Erythroblast (primary cell): ENCODE measurements around the gene CAMKK1.

ENCODE experiments used
- DNase-seq, 2 experiments: peaks; one replicate each; lab custom pipeline; 2025; lab: John Stamatoyannopoulos, UW
- GATA1 ChIP-seq: IDR thresholded peaks from 2 replicates; pipeline ENCODE4 v1.6.1; 2011; ENCODE audit warnings: low read depth, mild to moderate bottlenecking, control low read depth, low read length, moderate library complexity
- POLR2A ChIP-seq: IDR thresholded peaks from 2 replicates; pipeline ENCODE4 v1.6.1; 2011; ENCODE audit warnings: mild to moderate bottlenecking, low read length

Gene CAMKK1

DNA sequence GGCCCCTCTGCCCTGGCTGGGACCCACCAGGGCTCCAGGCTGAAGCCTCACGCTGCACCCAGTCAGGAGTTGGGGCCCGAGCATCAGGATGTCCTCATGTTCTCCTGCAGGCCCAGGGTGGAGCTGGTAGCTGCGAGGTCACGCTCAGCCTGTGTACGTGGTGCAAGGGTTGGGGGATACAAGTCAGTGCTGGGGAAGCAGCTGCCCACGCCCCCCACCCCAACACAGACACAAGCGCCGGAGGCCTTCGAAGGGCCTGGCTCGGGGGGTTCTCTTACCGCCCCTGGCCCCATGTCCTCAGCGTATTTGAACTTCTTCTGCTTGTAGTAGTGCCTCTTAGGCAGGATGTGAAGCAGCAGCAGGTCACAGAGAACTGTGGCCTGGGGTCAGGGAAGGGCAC is 4.9 kb upstream of the CAMKK1 start:
- TF ChIP-seq GATA1 (no peak), POLR2A (no peak)
- DNase-seq, result no peak

DNA sequence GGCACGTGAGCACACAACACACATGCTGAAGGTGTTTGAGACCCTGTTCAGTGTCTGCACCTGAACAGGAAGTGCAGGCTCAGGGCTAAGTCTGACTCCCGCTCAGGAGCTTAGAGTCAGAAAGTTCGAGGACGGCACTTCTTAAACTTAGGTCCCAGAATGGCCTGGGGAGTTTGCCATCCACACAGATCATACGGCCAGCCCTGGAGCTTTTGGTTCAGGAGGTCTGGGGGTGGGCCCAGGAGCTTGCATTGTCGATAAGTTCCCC is 4.0 kb upstream of the CAMKK1 start:
- TF ChIP-seq POLR2A (no peak), GATA1 (no peak)
- no peak for DNase-seq

DNA sequence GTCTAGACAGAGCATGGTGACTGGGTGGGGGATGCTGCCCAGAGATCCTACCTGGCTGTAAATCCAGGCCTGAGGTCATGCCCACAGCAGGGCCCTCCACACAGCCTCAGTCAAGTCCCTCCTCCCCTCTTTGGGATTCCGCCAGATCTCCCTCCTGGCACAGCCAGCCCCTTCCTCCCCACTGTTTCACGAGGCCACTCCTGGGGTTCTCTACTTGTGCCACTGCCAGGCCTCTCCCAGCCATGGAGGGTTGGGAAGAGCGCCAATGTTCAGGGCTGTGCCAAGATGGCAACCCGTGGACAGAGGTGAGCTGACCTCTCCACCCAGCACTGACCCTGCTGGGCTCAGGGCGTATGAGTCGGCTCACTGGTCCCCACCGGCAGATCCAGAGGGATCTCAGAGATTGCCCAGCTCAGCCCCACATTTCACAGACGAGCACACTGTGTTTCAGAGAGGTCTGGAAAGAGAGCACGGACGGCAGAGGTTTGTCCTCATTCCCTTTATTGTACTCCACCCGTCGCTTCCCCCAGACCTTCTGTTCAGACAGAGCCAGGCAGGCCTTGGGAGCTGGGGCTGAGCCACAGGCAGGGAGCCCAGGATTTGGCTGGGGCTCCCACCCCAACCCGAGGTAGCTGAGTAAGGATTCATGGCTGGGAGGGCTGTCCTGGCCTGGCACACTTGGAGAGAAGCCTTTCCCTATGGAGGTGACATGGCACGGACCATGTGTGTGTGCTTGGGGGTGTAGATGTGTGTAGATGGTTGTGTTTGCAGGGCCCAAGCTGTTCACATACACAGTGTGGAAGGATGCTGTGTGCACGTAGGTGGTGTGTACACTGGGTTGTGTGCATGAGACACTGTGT is 3.5 kb upstream of the CAMKK1 start:
- TF ChIP-seq POLR2A (no peak), GATA1 (no peak)
- DNase-seq, result no peak

DNA sequence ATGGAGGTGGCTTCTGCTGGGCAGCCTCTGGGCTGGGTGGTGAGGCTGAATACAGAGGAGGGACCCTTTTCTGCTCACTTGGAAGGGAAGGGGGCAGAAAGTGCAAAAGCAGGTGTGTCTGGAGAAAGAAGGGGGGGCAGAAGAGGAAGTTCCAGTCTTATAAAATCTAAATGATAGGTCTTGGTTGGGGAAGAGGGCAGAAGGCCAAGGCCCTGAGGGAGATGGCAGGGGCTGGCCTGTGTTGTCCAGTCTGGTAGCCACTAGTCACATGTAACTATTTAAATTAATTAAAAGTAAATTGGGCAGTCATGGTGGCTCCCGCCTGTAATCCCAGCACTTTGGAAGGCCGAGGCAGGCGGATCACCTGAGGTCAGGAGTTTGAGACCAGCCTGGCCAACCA is 2.5 kb upstream of the CAMKK1 start:
- DNase-seq, result no peak
- TF ChIP-seq GATA1, result no peak
- TF ChIP-seq POLR2A, result no peak

DNA sequence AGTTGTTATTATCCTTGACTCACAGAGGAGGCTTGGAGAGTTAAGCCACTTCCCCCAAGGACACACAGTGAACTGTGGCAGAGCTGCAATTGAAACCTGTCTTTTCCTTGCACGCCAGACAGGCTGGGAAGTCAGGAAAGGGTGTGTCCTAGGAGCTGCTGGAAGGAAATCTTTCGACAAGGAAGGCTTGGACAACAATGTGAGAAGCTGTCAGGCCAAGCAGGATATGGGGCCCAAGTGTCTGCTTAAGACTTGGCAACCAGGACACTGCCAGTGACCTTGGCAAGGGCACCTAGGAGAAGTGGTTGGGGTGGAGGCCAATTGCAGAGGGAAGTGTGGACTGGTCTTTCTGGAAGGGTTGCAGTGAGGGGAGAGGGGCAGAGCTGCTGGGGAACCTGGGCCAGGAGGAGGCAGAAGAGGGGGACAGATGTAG is 2.1 kb upstream of the CAMKK1 start:
- TF ChIP-seq POLR2A, result no peak
- no peak for DNase-seq

DNA sequence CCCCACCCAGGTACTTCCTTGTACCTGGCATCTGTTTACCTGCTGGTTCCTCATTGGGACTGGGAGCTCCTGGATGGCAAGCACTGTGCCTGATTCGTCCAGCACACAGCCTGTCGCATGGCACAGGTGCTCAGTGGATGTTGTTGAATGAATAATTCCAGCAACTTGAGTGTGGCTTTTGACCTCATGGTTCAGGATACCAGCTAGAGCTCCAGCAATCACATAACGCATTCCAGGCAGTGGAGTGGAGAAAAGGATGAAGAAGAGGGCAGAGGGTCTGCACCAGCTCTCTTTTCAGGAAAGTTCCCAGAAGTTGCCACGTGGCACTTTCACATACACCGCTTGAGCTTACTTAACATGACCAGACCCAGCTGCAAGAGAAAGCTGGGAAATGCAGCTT is 1.3 kb upstream of the CAMKK1 start:
- no peak for DNase-seq
- TF ChIP-seq POLR2A (no peak), GATA1 (no peak)

DNA sequence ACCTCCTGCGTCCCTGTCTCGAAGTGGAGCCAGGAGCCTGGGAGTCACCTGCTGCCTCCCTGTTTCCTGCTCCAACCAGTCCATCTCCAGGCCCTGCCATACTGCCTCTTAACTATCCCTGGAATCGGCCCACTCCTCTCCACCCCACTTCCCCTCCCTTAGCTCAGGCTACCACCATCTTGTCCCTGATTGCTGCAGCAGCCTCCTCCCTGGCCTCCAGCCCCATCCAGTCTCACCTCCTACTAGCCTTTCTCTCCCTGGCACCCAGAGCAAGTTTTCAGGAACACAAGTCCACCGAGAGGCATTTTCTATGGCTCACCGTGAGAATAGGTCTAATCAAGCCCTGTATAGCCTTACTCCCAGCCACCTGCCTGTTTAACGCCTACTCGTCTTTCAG is 865 bp upstream of the CAMKK1 start:
- TF ChIP-seq POLR2A (no peak), GATA1 (no peak)
- no peak for DNase-seq

DNA sequence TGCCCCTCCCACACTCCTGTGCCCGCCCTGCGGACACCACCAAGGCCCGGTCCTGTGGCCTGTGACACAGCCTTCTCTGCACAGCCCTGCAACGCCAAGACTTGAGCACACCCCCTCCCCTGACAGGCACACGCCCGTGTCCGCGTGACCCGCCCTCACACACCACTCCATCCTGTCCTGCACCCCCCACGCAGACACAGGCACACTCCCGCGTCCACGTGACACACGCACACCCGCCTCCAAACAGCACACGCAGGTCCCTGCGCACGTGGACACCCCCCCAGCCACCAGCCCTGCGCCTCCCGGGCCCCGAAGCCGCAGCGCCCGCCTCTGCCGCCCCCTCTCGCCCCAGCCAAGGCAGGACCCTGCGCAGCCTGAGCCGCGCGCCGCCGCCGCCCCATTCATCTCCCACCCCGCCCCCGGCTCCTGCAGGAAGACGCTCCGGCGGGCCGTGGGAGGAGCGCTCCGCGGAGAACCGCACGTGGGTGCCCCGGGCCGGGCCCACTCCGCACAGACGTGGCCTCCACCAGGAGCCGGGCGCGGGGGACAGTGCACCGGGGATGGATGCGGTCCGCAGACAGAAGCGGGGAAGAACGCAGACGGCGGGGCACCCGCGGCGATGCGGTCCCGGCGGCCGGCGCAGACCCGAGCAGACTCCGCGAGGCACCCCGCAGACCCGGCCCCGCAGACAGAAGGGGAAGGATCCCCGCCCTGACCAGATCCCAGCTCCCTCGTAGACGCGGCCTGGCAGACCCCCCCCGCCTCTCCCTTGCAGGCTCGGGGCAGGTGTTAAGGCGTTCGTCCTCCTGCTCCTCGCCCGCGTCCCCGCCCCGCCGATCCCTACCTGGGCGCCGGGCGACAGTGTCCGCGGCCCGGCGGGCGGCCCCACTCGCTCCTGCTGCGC is 506 bp downstream of the CAMKK1 start:
- TF ChIP-seq POLR2A (no peak), GATA1 (no peak)
- peak; percentile 53 to 59 for DNase-seq

DNA sequence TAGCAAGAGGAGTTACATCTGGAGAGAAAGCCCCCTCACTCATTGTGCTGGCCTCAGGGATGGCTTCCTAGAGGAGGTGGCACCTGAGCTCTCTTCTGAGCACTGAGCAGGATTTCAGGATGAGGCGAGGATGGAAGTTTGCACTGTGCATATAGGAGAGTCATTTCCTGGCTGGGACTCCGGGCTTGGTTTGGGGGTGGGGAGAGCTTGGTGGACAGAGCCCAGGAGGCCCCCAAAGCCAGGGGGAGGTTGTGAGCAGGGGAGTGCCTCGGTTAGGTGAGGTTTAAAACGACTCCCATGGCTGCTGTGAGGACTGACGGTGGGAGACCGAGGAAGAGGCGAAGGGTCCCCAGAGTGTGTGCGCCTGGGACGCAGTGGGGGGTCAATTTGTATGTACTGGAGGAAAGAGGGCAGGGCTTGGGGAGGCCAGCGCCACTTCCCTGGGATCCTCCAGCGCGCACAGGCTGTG is 1.2 kb downstream of the CAMKK1 start:
- TF ChIP-seq GATA1 (no peak), POLR2A (no peak)
- DNase-seq, result no peak

DNA sequence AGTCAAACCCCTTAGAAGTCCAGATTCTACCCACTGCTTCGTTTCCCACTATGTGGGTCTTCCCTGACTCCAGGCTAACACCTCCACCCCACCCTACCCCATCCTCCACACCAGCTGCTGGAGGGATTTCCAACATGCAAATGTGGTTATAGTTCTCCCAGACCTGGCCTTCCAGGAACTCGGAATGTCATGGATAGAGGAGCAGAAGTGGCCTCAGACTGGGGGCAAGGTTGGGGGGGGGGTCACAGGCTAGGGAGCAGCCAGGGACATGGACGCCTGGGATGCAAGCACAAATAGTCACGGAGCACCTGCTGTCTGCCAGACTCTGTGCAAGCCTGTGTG is 2.0 kb downstream of the CAMKK1 start:
- no peak for DNase-seq
- TF ChIP-seq POLR2A (no peak), GATA1 (no peak)

DNA sequence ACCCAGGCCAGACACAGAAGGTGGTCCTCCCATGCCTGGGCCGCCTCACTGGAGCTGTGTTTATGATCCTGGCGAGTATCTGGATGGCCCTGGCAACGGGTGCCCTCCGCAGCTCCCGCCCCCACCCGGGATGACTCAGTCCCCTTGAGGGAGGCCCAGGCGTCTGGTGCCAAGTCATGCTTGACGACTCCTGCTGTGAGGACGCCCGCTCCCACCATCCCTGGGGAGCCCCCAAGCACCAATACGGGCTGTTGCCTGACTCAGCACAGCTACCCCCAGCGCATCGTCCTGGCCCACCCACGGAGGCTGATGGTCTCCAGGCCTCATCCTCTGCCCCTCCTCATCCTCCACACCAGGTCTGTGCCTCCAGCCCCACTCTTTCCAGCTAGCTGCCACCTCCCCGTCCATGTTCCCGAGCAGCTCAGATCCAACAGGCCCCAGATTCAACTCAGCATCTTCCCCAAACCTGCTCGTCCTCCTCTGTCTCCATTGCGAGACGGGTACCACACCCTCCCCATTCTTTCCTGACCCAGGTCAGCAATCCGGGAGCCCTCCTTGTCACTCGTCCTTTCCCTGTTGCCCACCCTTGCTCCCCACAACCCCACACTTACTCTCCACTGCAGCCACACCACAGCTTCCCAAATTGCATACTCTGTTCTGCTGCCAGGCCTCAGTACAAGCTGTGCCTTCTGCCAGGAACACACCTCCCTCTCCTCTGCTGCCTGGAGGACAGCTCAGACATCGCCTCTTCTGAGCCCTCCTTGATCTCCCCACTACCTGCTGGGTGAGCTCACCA is 2.6 kb downstream of the CAMKK1 start:
- DNase-seq, result peak in 1 of 2 experiments; percentile 56
- TF ChIP-seq GATA1, result no peak
- no peak for TF ChIP-seq POLR2A

DNA sequence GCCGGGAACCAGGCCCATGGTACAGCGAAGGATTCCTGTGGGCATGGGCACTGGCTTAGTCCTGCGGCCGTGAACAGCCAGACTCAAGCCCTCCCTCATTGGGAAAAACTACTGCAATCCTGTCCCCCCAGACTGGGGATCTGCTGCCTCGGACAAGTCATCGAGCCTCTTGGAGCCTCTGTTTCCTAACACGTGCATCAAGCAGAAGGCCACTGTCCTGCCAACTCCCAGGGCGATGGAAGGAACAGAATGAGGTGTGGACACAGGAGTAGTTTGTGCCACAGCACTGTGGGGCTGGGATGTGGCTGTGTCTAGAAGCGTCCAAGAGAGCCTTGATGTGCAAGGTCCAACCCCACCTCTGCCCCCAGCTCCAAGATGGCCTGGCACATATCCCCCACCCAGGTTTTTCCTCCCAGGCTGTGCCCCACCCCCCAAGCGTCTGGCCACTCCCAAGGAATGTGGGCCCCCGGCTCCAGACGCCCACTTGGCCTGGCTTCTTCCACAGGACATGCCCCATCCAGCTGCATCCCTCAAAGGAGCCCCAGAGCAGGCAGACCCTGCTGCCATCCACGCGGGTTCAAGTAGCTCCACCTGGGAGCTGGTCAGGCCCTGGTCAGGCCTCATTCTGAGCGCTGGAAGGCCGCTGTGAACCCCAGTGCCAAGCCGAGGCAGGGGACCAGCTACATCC is 3.4 kb downstream of the CAMKK1 start:
- TF ChIP-seq GATA1 (no peak), POLR2A (no peak)
- DNase-seq, result no peak
